GM19452 (cell line): ENCODE results near the gene ITPR1.

ENCODE experiments used
- ATAC-seq: cut with Tn5 transposase; IDR thresholded peaks from one replicate; pipeline ENCODE4 v1.9.1; 2021; ENCODE audit not compliant: unreplicated experiment

ITPR1 gene

GRCh38 chr3:4768021-4768420, 274.9 kb downstream of the ITPR1 start:
- ATAC-seq: no peak

GRCh38 chr3:4768521-4768920, 275.4 kb downstream of the ITPR1 start:
- ATAC-seq: no peak

GRCh38 chr3:4770561-4770960, 277.4 kb downstream of the ITPR1 start:
- ATAC-seq: no peak

- ATAC-seq: no peak
Measured at GRCh38 chr3:4771243-4771642, 278.1 kb downstream of the ITPR1 start.

GRCh38 chr3:4772171-4772804, 279.1 kb downstream of the ITPR1 start:
- ATAC-seq: no peak

DNA sequence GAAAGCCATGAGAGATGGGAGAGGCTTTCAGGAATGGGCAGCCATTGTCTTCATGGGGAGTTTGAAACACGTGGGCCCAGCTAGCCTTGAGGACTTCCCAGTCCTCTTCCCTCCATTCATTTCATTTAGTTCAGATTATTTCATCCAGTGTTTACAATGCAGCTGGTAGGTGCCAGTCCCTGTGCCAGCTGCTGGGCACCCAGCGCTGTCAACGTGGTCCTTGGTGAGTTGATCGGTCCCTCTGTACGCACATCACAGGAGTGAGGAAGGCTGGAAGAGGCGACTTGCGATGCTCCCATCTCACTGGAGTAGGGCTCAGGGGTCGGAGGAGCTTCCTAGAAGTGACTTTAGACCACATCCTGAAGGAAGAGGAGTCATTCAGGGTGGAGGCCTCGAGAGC, 279.7 kb downstream of the ITPR1 start:
- no peak for ATAC-seq

GRCh38 chr3:4773583-4773982, 280.4 kb downstream of the ITPR1 start:
- ATAC-seq: no peak

DNA sequence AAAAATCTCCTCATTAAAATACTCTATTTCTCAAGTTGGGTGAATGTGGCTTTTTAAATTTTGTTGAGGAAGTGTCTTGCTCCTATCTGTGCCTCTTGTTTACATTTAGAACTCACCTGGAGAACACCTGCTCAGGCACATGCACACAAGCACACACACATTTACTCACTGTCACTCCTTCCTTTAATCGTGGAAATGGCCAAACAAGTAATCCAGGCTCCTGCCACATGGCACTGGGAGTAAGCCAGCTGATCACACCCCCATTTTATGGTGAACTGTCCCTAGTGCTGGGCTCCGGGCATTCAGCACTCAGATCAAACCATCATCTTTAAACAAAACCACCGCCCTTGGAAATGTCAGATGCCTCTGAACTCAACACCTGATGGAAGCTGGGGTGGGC, 281.4 kb downstream of the ITPR1 start:
- ATAC-seq: no peak

- ATAC-seq: peak; percentile 30
Measured at GRCh38 chr3:4776399-4776979, 283.3 kb downstream of the ITPR1 start.

GRCh38 chr3:4776980-4777581, 283.9 kb downstream of the ITPR1 start:
- ATAC-seq: peak; percentile 94

DNA sequence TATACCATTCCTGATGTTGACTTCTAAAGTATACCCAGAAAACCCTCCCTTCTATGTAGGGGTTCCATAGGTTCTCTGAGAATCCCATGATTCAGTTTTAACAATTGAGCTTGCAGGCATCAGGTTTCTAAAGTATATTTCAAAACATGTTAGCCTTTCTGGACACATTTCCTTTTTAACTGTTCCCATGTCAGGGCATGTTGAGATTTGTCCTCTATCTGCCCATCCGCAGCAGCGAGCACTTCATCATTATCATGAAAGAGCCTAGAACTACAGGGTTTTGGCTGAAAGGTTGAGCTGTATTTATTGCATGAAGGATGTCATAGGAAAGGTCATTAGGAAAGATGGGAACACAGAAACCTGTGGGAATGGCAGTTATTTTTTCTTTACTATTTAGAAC, 285.0 kb downstream of the ITPR1 start:
- ATAC-seq: no peak

DNA sequence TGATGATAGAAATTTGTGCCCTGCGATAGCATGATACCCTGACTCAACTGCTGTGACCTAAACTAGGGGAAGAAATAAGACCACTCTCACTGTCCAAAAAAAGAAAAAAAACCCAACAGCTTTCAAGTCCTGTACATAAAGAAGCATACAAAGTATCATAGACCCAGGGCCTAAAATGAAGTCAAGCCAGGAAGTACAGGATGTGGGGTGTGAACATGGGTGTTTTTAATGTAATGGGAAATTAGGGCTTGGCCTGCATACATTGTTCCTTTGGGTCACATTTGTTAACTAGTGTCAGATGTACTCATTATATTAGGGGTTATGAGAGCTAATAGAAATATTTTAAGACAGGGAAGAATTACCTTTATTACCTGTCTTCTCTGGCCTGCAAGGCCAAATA, 285.6 kb downstream of the ITPR1 start:
- ATAC-seq: no peak

- ATAC-seq: no peak
Measured at GRCh38 chr3:4780545-4780957, 287.4 kb downstream of the ITPR1 start.

DNA sequence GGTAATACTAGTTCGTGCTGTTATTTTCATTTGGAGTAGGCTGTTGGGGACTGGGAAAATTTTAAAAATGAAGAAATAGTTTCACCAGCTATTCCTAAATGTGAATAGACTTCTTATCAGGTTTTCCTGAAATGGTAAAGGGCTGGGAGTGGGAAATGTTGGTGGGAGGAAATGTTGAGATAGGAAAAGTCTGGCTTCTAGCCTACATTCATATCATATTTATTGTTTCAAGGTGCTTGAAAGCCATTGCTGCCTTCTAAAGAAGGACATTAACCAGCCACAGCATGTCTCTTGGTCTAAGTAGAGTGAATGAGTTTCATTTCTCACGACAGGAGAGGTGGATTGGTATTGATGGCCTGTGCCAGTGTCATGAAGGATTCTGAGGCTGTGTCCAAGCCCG, 288.9 kb downstream of the ITPR1 start:
- no peak for ATAC-seq

DNA sequence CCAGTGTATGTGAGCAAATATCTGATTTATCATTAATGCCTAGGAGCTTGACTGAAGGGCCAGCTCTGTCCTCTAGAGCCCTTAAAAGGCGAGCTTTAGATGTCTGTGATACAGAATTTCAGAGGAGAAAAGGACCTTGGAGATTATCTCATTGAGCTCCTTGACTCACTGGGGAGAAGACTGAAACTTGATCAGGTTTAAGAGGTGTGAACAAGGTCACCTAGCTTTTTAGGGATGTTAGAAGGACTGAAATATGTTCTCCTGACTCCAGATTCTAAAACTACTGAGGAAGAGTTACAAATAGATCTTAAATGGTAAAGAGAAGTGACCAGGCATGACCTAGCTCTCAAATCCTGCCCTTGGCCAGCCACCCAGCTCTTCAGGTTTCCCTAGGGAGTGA, 292.4 kb downstream of the ITPR1 start:
- no peak for ATAC-seq

- no peak for ATAC-seq
Measured at GRCh38 chr3:4786431-4786830, 293.3 kb downstream of the ITPR1 start.

DNA sequence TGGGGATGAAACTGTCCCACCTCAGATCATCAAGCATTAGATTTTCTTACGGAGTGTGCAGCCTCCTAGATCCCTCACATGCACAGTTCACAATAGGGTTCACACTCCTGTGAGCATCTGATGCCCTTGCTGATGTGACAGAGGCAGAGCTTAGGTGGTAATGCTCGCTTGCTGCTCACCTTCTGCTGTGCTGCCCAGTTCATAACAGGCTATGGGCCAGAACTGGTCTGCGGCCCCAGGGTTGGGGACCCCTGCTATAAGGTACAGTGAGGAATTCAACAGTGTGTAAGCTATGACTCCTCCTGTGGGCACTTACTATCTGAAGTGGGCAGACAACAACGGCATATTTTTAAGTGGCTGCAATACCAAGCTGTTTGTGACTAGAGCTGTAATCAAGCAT, 298.2 kb downstream of the ITPR1 start:
- no peak for ATAC-seq

DNA sequence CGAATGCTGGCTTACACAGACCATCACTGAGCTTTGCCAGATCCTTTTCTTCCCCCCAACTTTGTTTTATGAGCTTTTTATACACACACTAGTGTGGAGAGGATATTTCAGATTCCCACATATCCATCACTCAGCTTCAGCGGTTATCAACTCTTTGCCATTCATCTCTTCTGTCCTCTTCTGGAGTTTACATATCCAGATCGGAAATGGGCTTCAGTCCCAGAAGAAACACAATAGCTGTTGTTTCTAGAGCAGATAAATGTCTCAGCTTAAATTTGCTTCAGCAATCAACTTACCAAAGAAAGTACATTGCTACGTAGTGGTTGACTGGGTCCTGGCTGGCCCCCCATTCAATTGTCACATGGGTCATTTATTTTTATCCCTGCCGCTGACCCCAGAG, 300.2 kb downstream of the ITPR1 start:
- ATAC-seq: no peak

GRCh38 chr3:4794331-4794730, 301.2 kb downstream of the ITPR1 start:
- ATAC-seq: no peak

GRCh38 chr3:4794798-4795197, 301.6 kb downstream of the ITPR1 start:
- ATAC-seq: no peak

GRCh38 chr3:4795905-4796304, 302.8 kb downstream of the ITPR1 start:
- no peak for ATAC-seq

- no peak for ATAC-seq
Measured at GRCh38 chr3:4797201-4797705, 304.1 kb downstream of the ITPR1 start.
